Stimulated activated CD8-positive, alpha-beta memory T cell treated with anti-CD3 and anti-CD28 coated beads, Interleukin-15, amount 100 ng/mL, for 1 hour (primary cell): ENCODE measurements around the gene CCDC186.

Source experiments
- DNase-seq: peaks from one replicate; pipeline ENCODE4 v3.0.0-alpha.2; 2020; ENCODE audit warnings: low read depth

The CCDC186 gene

DNA sequence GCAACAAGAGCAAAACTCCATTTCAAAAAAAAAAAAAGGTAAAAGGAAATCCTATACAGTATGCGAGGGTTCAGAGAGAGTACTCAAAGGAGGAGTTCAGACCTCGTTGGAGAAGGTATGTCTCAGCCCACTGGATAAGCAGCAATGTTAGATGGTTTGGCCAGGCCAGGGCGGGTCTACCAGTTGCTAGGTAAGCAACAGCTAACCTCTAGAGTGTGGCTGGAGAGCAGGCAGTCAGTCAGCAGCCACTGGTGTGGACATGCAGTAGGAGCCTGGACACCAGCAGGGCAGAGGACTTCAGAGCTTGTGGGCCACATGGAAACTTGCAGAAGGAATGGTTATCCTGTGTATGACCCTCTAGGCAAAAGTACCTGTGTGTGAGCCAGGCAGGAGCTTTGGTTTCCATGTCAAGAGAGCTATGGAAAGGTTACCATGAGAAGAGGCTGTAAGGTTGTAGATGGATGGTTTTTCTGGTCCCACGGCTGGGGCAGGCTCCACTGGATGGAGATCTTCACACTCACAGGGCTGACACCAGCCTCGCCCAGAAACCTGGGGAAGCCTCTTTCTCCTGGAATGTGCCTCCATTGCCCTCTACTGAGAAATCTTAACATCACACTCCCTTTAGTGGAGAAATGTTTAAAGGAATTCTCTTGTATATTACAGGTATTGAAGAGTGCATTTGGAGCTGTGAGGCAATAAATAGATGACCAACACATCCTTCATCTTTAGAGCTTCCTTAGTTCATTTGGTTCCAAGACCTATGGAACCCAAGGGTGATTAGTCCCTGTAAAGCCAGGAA lies 63.6 kb downstream of the CCDC186 start:
- no peak for DNase-seq

DNA sequence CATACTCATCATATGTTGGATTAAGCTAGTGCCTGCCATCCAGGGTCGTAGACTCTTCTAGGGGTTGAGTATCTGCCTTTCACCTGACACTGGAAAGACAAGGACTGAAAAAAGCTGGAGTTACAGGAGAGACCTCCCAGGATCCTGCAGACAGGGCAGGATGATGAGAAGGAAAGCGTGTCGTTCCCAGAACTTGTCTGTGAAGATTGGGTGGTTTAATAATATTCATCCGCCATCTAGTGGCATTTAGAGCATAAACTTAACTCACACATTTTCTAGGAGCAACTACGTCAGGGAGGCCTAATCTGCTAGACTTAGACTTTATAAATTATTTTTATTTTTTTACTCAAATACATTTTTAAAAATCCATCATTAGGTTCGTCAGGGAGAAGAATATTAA lies 70.7 kb downstream of the CCDC186 start:
- no peak for DNase-seq

- DNase-seq: no peak
Measured at GRCh38 chr10:114102256-114102655, 71.7 kb downstream of the CCDC186 start.

DNA sequence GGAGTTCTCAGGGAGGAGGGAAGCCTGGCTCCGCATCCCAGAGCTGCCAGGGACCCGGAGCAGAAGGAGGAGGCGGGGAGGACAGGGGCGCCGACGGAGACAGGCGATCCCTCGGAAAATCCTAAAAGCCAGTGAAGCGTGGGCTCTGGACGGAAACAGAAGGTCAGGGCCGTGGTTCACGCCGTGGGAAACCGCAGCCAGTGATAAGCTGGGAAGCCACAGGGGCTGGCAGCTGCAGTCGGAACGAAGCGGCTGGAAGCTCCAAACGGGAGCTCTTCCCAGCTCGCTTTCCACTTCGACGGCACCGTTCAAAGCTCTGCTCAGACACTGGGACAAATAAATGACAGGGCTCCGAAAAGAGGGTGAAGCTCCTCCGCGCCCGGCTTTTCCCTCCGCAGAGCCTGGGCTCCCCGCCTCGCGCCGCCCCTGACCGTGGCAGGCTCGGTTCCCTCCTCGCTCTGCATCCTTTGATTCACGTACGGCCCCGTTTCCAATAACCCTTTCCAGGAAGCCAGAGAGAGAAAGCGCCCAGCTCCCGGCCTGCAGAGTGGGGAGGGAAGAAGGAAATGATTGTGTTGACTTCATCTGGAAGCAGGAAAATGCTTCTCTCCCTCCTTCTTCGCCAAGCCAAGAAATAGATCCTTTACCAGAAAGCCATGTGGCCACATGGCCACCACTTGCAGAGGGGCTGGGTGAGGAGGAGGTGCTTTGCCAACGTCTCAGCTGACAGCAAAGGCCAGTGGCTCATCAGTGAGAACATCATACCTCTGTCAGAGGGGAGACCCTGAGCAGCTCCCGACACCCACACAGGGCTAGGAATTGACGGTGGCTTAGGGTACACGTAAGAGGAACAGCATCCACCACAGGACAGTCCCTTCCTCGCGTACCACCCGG lies 72.9 kb downstream of the CCDC186 start:
- no peak for DNase-seq

DNA sequence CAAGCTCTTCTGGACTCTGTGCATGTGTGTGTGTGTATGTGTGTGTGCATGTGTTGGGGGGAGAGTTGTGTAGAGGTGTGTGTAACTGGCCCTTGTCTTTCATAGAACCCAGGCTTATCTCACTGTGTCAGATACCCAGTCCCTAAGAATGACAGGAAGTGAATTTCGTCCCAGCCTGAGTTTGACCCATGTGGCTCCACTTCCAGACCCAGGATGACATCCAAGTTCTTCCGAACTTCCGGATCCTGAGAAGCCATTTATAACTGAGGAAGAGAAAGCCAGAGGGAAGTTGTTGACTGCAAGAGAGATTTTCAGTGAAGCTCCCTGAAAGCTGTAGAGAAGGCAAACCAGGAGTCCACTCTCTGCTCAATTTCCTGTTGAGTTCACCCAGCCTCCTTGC lies 77.1 kb downstream of the CCDC186 start:
- DNase-seq: no peak

DNA sequence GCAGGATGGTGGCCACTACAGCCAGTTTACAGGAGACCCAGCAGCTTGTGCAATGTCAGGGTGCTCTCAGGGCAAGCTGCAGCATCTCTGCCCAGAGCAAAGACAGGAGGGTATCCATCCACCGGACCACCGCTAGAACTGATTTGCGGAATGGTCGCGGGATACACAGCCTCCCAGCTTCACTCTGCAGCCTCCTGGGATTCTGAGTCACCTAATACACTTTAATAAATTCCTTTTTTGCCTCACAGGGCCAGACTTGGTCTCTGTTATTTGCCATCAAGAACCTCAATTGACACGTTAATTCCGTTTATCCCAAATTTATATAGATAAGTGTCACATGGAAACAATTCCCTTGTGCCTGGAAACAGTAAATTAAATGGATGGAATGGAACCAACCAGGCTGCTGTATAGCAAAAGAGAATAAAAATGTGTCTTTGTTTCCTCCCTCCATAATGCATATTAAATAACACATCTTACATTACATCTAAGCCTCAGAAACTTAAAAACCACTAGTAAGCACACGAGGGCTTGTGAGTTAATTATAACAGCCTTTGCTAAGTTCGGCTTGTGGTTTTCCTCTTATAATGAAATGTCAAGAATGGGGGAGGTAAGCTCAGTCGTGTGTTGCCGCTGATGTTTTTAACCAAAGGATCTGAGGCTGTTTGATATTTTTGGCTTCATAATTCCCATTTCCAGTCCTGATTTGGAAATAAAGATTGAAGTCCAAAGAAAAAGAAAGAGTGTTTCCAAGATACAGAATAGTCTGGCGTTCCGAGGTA lies 78.3 kb downstream of the CCDC186 start:
- no peak for DNase-seq

- no peak for DNase-seq
Measured at GRCh38 chr10:114094795-114095194, 79.2 kb downstream of the CCDC186 start.

GRCh38 chr10:114087655-114088054 lies 86.3 kb downstream of the CCDC186 start:
- no peak for DNase-seq

DNA sequence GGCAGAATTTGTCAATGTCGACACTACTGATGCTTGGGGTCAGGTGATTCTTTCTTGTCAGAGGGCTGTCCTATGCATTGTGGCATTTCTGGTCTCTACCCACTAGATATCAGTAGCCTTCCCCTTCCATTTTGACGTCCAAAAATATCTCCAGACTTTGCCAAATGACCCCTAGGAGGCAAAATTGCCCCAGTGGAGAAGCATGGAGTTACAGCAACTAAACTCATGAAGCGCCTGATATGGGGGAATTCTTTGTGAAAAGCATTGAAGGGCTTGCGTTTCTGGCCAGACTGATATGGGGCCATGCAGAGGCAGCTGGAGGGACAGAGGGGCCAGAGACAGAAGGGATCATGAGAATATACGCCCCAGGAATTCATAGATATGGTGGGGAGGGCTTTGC lies 86.7 kb downstream of the CCDC186 start:
- DNase-seq: no peak

GRCh38 chr10:114084215-114084614 lies 89.8 kb downstream of the CCDC186 start:
- DNase-seq: no peak

DNA sequence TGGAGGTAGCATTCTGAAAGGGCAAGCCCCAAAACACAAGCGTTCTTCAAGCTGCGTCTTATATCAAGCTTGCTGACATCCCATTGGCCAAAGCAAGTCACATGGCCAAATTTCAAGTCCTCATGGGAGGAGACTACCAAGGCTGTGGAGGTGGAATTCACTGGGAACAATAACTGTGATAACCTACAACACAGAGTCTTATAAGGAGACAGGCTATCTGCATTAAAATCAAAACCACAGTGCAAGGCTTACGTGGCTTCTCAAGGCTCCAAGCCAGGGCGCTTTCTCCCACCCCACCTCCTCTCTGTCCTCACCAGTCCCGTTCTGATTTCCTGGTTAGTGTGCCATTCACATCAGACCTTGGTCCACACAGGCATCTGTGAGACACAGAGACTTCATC lies 91.0 kb downstream of the CCDC186 start:
- no peak for DNase-seq

GRCh38 chr10:114081911-114082583 lies 92.0 kb downstream of the CCDC186 start:
- DNase-seq: no peak

DNA sequence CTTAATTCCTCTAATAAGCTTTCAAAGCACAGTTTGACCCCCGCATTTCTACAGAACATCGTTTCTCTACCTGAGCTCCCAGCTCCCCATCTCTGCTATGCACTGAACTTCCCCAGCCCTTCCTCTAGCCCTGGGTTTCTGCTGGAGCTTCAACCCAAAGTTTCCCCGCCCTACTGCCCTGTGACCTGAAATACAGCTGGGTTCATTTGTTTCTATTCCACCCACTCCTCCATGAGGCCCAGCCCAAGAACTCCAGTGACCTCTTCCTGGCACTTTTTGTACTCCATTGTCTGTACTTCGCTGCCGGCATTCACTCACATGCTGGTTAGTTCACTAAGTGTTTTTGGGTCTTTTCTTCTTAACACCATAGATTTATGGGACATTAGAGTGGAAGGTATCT lies 94.6 kb downstream of the CCDC186 start:
- DNase-seq: no peak

- no peak for DNase-seq
Measured at GRCh38 chr10:114078346-114078745, 95.7 kb downstream of the CCDC186 start.

GRCh38 chr10:114077815-114078219 lies 96.2 kb downstream of the CCDC186 start:
- no peak for DNase-seq

DNA sequence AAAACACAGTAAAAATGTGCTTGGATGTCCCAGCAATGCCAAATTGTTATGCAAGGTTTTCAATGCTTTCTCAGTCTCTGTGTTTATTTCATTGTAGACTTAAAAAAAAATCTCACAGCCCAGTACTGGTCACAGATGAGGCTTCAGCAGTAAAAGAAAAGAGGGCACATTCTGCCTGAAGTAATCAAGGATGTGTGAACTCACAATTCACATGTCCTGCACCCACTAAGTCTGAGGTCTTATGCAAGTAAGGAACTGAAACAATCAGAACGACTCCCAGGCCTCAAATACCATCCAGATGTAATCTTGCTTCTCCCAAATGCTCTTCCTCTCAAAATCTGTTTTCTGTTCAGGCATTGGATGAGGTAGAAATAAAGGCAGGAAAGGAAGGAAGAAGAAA lies 96.7 kb downstream of the CCDC186 start:
- DNase-seq: no peak

DNA sequence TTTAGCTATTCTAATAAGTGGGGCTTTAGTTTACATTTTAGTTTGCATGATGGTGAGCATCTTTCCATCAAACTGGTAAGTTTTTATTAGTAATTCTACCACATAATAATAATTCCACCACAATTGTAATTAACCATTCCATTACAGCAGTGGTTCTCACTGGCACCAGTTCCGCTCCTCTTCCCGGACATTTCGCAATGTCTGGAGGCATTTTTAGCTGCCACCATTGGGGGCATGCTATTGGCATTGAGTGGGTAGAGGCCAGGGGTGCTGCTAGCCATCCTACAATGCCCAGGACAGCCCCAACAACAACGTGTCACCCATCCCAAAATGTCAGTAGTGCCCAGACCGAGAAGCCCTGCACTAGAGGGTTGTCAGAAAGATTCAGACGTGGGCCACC lies 98.9 kb downstream of the CCDC186 start:
- no peak for DNase-seq

GRCh38 chr10:114073395-114074186 lies 100.4 kb downstream of the CCDC186 start:
- no peak for DNase-seq

DNA sequence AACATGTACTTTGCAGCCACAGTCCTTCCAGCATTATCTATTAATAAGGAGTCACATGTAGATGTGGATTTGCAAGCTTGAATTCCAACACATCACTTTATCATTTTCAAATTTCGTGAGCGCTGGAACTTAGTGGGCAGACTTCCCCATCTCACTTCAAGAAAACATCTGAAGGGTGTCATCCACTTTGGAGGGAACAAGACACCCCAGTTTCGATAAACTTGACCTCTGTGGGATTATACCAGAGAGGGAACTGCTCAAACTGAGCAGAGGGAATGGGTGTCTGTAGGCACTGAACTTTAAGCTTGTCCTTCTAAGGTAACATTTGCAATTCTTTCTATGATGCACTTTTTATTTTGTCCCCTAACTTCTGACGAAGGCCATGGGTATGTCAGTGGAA lies 102.8 kb downstream of the CCDC186 start:
- no peak for DNase-seq
